Keratinocyte (primary cell): ENCODE results near the gene TIAM2. TPM values are rescaled to one million over a fixed set of nuclear protein-coding genes. Genes with fewer than 3 reads are reported as not detected.

Experiments
- DNase-seq: peaks from one replicate; pipeline ENCODE4 v3.0.0-alpha.2; 2011; ENCODE audit warnings: low read depth, missing footprints, low spot score
- FAIRE-seq: peaks from 2 replicates; lab custom pipeline; 2011; peaks lifted over from hg19 to GRCh38; lab: Jason Lieb, UNC
- H2AFZ ChIP-seq: 2 replicates; pipeline ENCODE4 v1.6.0; 2012; ENCODE audit warnings: low read length, control low read depth, inconsistent platforms; ENCODE audit not compliant: control insufficient read depth
- H3K27ac ChIP-seq: 2 replicates; pipeline ENCODE4 v1.5.1; 2011; ENCODE audit warnings: low read length; ENCODE audit not compliant: control insufficient read depth, insufficient read depth
- H3K27me3 ChIP-seq: 3 replicates; pipeline ENCODE4 v1.6.0; 2011; ENCODE audit warnings: low read length; ENCODE audit not compliant: control insufficient read depth, insufficient read depth; ENCODE audit errors: extremely low read depth
- H3K36me3 ChIP-seq, 2 experiments: 2 replicates in 1 of 2; 3 replicates in 1 of 2; pipeline ENCODE4 v1.5.1; 2011; ENCODE audit warnings: low read length in 2 of 2, mild to moderate bottlenecking in 1 of 2; ENCODE audit not compliant: control insufficient read depth in 2 of 2, insufficient read depth in 2 of 2; ENCODE audit errors: extremely low read depth in 1 of 2
- H3K4me1 ChIP-seq: 3 replicates; pipeline ENCODE4 v1.5.1; 2011; ENCODE audit warnings: low read length; ENCODE audit not compliant: control insufficient read depth, insufficient read depth; ENCODE audit errors: extremely low read depth
- H3K4me2 ChIP-seq: 3 replicates; pipeline ENCODE4 v1.6.0; 2011; ENCODE audit warnings: low read depth, low read length; ENCODE audit not compliant: control insufficient read depth, insufficient read depth; ENCODE audit errors: extremely low read depth
- H3K4me3 ChIP-seq, 3 experiments: fragments of 200-600 bp in 1 of 3; sonication (generic) in 1 of 3; 2 replicates in 2 of 3; 3 replicates in 1 of 3; pipeline ENCODE4 v1.5.1; 2011 to 2016; ENCODE audit warnings: low read length in 3 of 3, mild to moderate bottlenecking in 3 of 3, control low read depth in 2 of 3, inconsistent platforms in 1 of 3, low read depth in 1 of 3, mixed read lengths in 1 of 3, mixed run types in 1 of 3, moderate library complexity in 1 of 3; ENCODE audit not compliant: control insufficient read depth in 2 of 3, insufficient read depth in 2 of 3; ENCODE audit errors: extremely low read depth in 1 of 3
- H3K79me2 ChIP-seq: 2 replicates; pipeline ENCODE4 v1.6.0; 2012; ENCODE audit warnings: low read length; ENCODE audit not compliant: control insufficient read depth, insufficient read depth
- H3K9ac ChIP-seq: 3 replicates; pipeline ENCODE4 v1.6.0; 2011; ENCODE audit warnings: low read length; ENCODE audit not compliant: control insufficient read depth, insufficient read depth; ENCODE audit errors: extremely low read depth
- H3K9me1 ChIP-seq: 3 replicates; pipeline ENCODE4 v1.6.0; 2011; ENCODE audit warnings: low read length; ENCODE audit not compliant: control insufficient read depth, insufficient read depth; ENCODE audit errors: extremely low read depth
- H3K9me3 ChIP-seq: 2 replicates; pipeline ENCODE4 v1.5.1; 2012; ENCODE audit warnings: low read depth, low read length; ENCODE audit not compliant: control insufficient read depth
- H4K20me1 ChIP-seq: 3 replicates; pipeline ENCODE4 v1.6.0; 2011; ENCODE audit warnings: low read length; ENCODE audit not compliant: control insufficient read depth, insufficient read depth; ENCODE audit errors: extremely low read depth
- EZH2 ChIP-seq: IDR thresholded peaks from one replicate; pipeline ENCODE4 v1.6.1; 2012; ENCODE audit warnings: inconsistent platforms, mild to moderate bottlenecking, low read length, moderate library complexity
- dilution Hi-C: fragments of 300-500 bp; cut with MboI; formaldehyde crosslinking; loops from one replicate; pipeline ENCODE4 v1.7.0; 2020; ENCODE audit warnings: low sequenced_read_pairs; ENCODE audit not compliant: extremely low pct_ligation_motif_present
- polyA plus RNA-seq, 5 experiments: library from polyadenylated mRNA; depleted of rRNA in 3 of 5; stranded (reverse) in 3 of 5; stranded (forward) in 1 of 5; unstranded in 1 of 5; fragments of >200 nt; gene quantifications; 1 replicate in 1 of 5; 2 replicates in 3 of 5; 3 replicates in 1 of 5; pipeline versions ENCODE4 v1.2.1 to v1.2.3, GENCODE V29; 2011 to 2012; ENCODE audit warnings: missing spikeins in 2 of 5, low read depth in 1 of 5, low replicate concordance in 1 of 5
- TF ChIP-seq, protein P1 (sequence below), 3 experiments: IDR thresholded peaks in 1 of 3; conservative IDR thresholded peaks in 1 of 3; optimal IDR thresholded peaks in 1 of 3; 2 replicates in 2 of 3; 3 replicates in 1 of 3; pipeline versions ENCODE3 to v1.5.1; 2011; ENCODE audit warnings: low read length in 3 of 3, mild to moderate bottlenecking in 3 of 3, moderate library complexity in 2 of 3, control low read depth in 1 of 3, inconsistent platforms in 1 of 3; ENCODE audit not compliant: insufficient read depth in 2 of 3; ENCODE audit errors: extremely low read depth in 1 of 3

The TIAM2 gene
- polyA plus RNA-seq, 1 donor (not counting 4 experiments of a cell fraction or from before 2014, with no cell fraction given), result 4.0 TPM

- Histone ChIP-seq H2AFZ (no peak overlapping the region), H3K9me1 (no peaks in the 10 kb centered on the region), H4K20me1 (no peaks in the 10 kb centered on the region), H3K36me3 (no peaks in the 10 kb centered on the region), H3K27ac (no peak overlapping the region), H3K4me3 (no peak overlapping the region), H3K9ac (no peak overlapping the region), H3K9me3 (no peaks in the 10 kb centered on the region), H3K79me2 (no peaks in the 10 kb centered on the region), H3K4me2 (no peak overlapping the region), H3K27me3 (no peaks in the 10 kb centered on the region), H3K4me1 (no peaks in the 10 kb centered on the region)
- TF ChIP-seq EZH2, result no peak
- TF ChIP-seq, protein P1, sequence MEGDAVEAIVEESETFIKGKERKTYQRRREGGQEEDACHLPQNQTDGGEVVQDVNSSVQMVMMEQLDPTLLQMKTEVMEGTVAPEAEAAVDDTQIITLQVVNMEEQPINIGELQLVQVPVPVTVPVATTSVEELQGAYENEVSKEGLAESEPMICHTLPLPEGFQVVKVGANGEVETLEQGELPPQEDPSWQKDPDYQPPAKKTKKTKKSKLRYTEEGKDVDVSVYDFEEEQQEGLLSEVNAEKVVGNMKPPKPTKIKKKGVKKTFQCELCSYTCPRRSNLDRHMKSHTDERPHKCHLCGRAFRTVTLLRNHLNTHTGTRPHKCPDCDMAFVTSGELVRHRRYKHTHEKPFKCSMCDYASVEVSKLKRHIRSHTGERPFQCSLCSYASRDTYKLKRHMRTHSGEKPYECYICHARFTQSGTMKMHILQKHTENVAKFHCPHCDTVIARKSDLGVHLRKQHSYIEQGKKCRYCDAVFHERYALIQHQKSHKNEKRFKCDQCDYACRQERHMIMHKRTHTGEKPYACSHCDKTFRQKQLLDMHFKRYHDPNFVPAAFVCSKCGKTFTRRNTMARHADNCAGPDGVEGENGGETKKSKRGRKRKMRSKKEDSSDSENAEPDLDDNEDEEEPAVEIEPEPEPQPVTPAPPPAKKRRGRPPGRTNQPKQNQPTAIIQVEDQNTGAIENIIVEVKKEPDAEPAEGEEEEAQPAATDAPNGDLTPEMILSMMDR (optimal IDR thresholded peaks at IDR 0.05 in 1 of 3, IDR thresholded peaks at IDR 0.05 in 1 of 3, conservative IDR thresholded peaks at IDR 0.05 in 1 of 3; ENCODE audit: extremely low read depth in 1 of 3, insufficient read depth in 2 of 3, low read length in 3 of 3), result no peak
- no peak for DNase-seq
- dilution Hi-C loops, result no loop called here
- no peak for FAIRE-seq
Observed at GRCh38 chr6:155195903-155196302, 200.8 kb downstream of the TIAM2 start.

DNA sequence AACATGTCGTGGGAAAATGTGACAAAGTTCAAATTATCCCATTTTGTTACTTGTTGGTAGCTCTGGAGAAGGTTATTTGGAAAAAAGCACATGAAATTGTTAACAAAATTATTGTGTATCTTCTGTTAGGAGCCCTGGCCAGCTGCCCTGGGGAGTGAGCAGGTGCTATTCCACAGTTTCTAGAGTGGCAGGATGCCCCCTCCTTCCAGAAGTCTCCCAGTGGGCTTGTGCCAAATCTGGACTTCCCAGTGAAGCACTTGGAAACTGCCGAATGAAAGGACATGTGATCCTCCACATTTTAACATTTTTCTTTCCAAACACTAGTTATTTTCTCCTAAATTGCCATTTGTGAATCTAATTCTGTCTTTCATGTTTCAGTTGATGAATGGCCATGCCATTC lies 201.8 kb downstream of the TIAM2 start:
- H3K9ac ChIP-seq, result no peak overlapping the region
- peaks cover 7% of the 10 kb centered on the region for H3K4me1 ChIP-seq
- no peaks in the 10 kb centered on the region for H4K20me1 ChIP-seq
- no peak overlapping the region for H2AFZ ChIP-seq
- dilution Hi-C loops, result no loop called here
- no peak overlapping the region for H3K4me3 ChIP-seq
- no peaks in the 10 kb centered on the region for H3K9me3 ChIP-seq
- TF ChIP-seq, protein P1 (optimal IDR thresholded peaks at IDR 0.05 in 1 of 3, IDR thresholded peaks at IDR 0.05 in 1 of 3, conservative IDR thresholded peaks at IDR 0.05 in 1 of 3; ENCODE audit: extremely low read depth in 1 of 3, insufficient read depth in 2 of 3, low read length in 3 of 3), result no peak
- no peak for TF ChIP-seq EZH2
- no peak overlapping the region for H3K4me2 ChIP-seq
- FAIRE-seq, result no peak
- H3K9me1 ChIP-seq, result no peaks in the 10 kb centered on the region
- DNase-seq, result no peak
- no peaks in the 10 kb centered on the region for H3K27me3 ChIP-seq
- no peak overlapping the region for H3K27ac ChIP-seq
- H3K36me3 ChIP-seq, result no peaks in the 10 kb centered on the region
- no peaks in the 10 kb centered on the region for H3K79me2 ChIP-seq
